SK-N-SH treated with all-trans-retinoic acid at 6 μM for 48 hours (cell line): Measurements from ENCODE around the gene SNX8.

Source experiments
- PATZ1 ChIP-seq: fragments of 250-450 bp; sonication (Bioruptor Pico); IDR thresholded peaks from 2 replicates; pipeline ENCODE4 v1.8.0; 2020; ENCODE audit warnings: mild to moderate bottlenecking, moderate library complexity, borderline replicate concordance
- RARB ChIP-seq: fragments of 250-450 bp; sonication (Bioruptor Pico); IDR thresholded peaks from 2 replicates; pipeline ENCODE4 v1.8.0; 2021; ENCODE audit warnings: mild to moderate bottlenecking, moderate library complexity

- no peak for TF ChIP-seq PATZ1 (CRISPR knock-in tag)
- TF ChIP-seq RARB (CRISPR knock-in tag): no peak
Observed at GRCh38 chr7:2249744-2250323, 64.4 kb downstream of the SNX8 start.
